T-cell (primary cell): Measurements from ENCODE around the gene OS9. TPM values are rescaled to one million over a fixed set of nuclear protein-coding genes. Genes with fewer than 3 reads are reported as not detected.
A peak's percentile ranks its signal among the peaks of the same experiment; 100 is the strongest.

Experiments
- ATAC-seq, 4 experiments: fragments of 200-7000 bp in 3 of 4; fragments of 150-1000 bp in 1 of 4; cut with Tn5 transposase; replicated peaks in 1 of 4; 1 replicate in 3 of 4; 2 replicates in 1 of 4; pipeline ENCODE4 v1.10.0; 2021; ENCODE audit warnings: moderate library complexity in 3 of 4, mild to moderate bottlenecking in 2 of 4, moderate number of reproducible peaks in 1 of 4
- CTCF ChIA-PET, 2 donors: fragments of 300-600 bp; sonication (Branson Sonifier 250); formaldehyde crosslinking; loops; one replicate each; lab custom pipeline; 2022; ENCODE audit warnings: antibody characterized with exemption in 2 of 2; lab: Charles Lee
- POLR2A ChIA-PET, 2 donors: fragments of 300-600 bp; sonication (Branson Sonifier 250); formaldehyde crosslinking; loops; one replicate each; lab custom pipeline; 2022; ENCODE audit warnings: antibody characterized with exemption in 2 of 2; lab: Charles Lee
- DNase-seq, 35 experiments: peaks; one replicate each; pipeline versions ENCODE4 v3.0.0 to v3.0.0-alpha.2; 2013 to 2023
- H3K27ac ChIP-seq: one replicate; pipeline ENCODE4 v1.5.1; 2013; ENCODE audit warnings: low read length
- H3K27me3 ChIP-seq, 2 experiments: replicated peaks in 1 of 2; 1 replicate in 1 of 2; 2 replicates in 1 of 2; pipeline versions ENCODE4 v1.6.1 to v1.7.0; 2013; ENCODE audit warnings: low read length in 1 of 2, mixed read lengths in 1 of 2; ENCODE audit not compliant: control insufficient read depth in 2 of 2, insufficient read depth in 2 of 2; ENCODE audit errors: extremely low read depth in 1 of 2
- H3K36me3 ChIP-seq, 2 donors: 1 replicate in 1 of 2; 2 replicates in 1 of 2; pipeline versions ENCODE4 v1.6.1 to v1.7.0; 2013; ENCODE audit warnings: low read length in 1 of 2; ENCODE audit not compliant: control insufficient read depth in 2 of 2, insufficient read depth in 1 of 2; ENCODE audit errors: extremely low read depth in 1 of 2
- H3K4me1 ChIP-seq, 2 experiments: 1 replicate in 1 of 2; 2 replicates in 1 of 2; pipeline versions ENCODE4 v1.6.1 to v1.7.0; 2013; ENCODE audit warnings: low read length in 2 of 2, mixed read lengths in 1 of 2; ENCODE audit not compliant: insufficient read depth in 2 of 2, control insufficient read depth in 1 of 2; ENCODE audit errors: extremely low read depth in 1 of 2
- H3K4me3 ChIP-seq, 2 donors: 1 replicate in 1 of 2; 2 replicates in 1 of 2; pipeline versions ENCODE4 v1.5.1 to v1.7.0; 2013; ENCODE audit warnings: mild to moderate bottlenecking in 2 of 2, low read length in 1 of 2, moderate library complexity in 1 of 2; ENCODE audit not compliant: control insufficient read depth in 1 of 2; ENCODE audit errors: extremely low read depth in 1 of 2
- H3K9me3 ChIP-seq: 2 replicates; pipeline ENCODE4 v1.7.0; 2013
- H3K27ac Mint-ChIP-seq, 2 donors: one replicate each; pipeline ENCODE4 v1.8.0; 2020 to 2021; ENCODE audit warnings: mild to moderate bottlenecking in 2 of 2, mixed read lengths in 2 of 2
- H3K27me3 Mint-ChIP-seq, 2 donors: one replicate each; pipeline ENCODE4 v1.8.0; 2021 to 2022; ENCODE audit warnings: mixed read lengths in 2 of 2
- H3K36me3 Mint-ChIP-seq: one replicate; pipeline ENCODE4 v1.8.0; 2021; ENCODE audit warnings: mixed read lengths
- H3K4me1 Mint-ChIP-seq, 3 donors: one replicate each; pipeline ENCODE4 v1.8.0; 2020 to 2022; ENCODE audit warnings: mixed read lengths in 3 of 3, mild to moderate bottlenecking in 1 of 3
- H3K4me3 Mint-ChIP-seq, 3 donors: one replicate each; pipeline ENCODE4 v1.8.0; 2020 to 2022; ENCODE audit warnings: mild to moderate bottlenecking in 3 of 3, mixed read lengths in 3 of 3, moderate library complexity in 3 of 3
- H3K9me3 Mint-ChIP-seq, 3 donors: one replicate each; pipeline ENCODE4 v1.8.0; 2020 to 2022; ENCODE audit warnings: mixed read lengths in 3 of 3
- WGBS: methylation state at CpG from one replicate; pipeline ENCODE4 v1.1.5; 2013; ENCODE audit warnings: missing lambda C conversion rate; ENCODE audit not compliant: insufficient coverage; 5-methylcytosine and 5-hydroxymethylcytosine counted together
- total RNA-seq, 35 experiments: library from RNA in 6 of 35; stranded (reverse) in 6 of 35; fragments of 120-200 nt in 1 of 35; gene quantifications; one replicate each; pipeline versions ENCODE4 v1.2.1 to v1.2.4 and lab custom pipeline; 2013 to 2026

The OS9 gene
- total RNA-seq, 5 donors from 2014 or later (not counting 1 experiment from before 2014, with no cell fraction given): 135 to 181 (median 164) TPM

DNA sequence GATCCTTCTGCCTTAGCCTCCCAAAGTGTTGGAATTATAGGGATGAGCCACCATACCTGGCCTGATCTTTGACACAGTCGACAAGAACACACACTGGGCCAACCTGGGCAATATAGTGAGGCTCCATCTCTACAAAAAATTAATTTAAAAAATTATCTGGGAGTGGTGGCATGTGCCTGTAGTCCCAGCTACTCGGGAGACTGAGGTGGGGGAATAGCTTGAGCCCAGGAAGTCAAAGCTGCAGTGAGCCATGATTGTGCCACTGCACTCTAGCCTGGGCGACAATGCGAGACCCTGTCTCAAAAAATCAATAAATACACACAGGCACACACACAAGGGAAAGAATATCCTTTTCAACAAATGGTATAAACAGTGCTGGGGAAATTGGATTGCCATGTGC, 6.1 kb upstream of the OS9 start:
- no peak overlapping the region for H3K27ac Mint-ChIP-seq
- Histone ChIP-seq H3K4me3 (no peak overlapping the region), H3K27ac (no peak overlapping the region), H3K36me3 (no peaks in the 10 kb centered on the region), H3K4me1 (no peaks in the 10 kb centered on the region), H3K9me3 (no peaks in the 10 kb centered on the region), H3K27me3 (peaks cover 0 to 12% of the 10 kb centered on the region in 2 experiments)
- no peaks in the 10 kb centered on the region for H3K4me1 Mint-ChIP-seq
- peaks cover 30 to 42% of the 10 kb centered on the region in 2 donors for H3K27me3 Mint-ChIP-seq
- ChIA-PET CTCF (no interaction called here), POLR2A (interaction anchor here in 1 of 2 donors (0.5 kb wide), 1 partner anchor 78 kb away, joined by 4 read pairs; no protein-coding TSS in a partner anchor)
- WGBS: no CpG with 5 or more reads among the region's 4 CpGs
- ATAC-seq: no peak
- no peak overlapping the region for H3K4me3 Mint-ChIP-seq
- H3K36me3 Mint-ChIP-seq: no peaks in the 10 kb centered on the region
- no peak for DNase-seq
- H3K9me3 Mint-ChIP-seq: no peaks in the 10 kb centered on the region

- POLR2A ChIA-PET: no interaction called here
- Histone ChIP-seq H3K27ac (no peak overlapping the region), H3K4me1 (peaks cover 0 to 4% of the 10 kb centered on the region in 2 experiments), H3K9me3 (no peaks in the 10 kb centered on the region), H3K27me3 (peaks cover 0 to 12% of the 10 kb centered on the region in 2 experiments), H3K4me3 (no peak overlapping the region), H3K36me3 (no peaks in the 10 kb centered on the region)
- CTCF ChIA-PET: no interaction called here
- Mint-ChIP-seq H3K27me3 (peaks cover 30 to 42% of the 10 kb centered on the region in 2 donors), H3K27ac (no peak overlapping the region), H3K9me3 (no peaks in the 10 kb centered on the region), H3K4me1 (no peaks in the 10 kb centered on the region), H3K36me3 (no peaks in the 10 kb centered on the region), H3K4me3 (no peak overlapping the region)
- DNase-seq: no peak
- no CpG with 5 or more reads among the region's 2 CpGs for WGBS
- ATAC-seq: no peak
These were observed 5.0 kb upstream of the OS9 start for GRCh38 chr12:57688931-57689330.

GRCh38 chr12:57692500-57692899, 1.4 kb upstream of the OS9 start:
- Mint-ChIP-seq H3K9me3 (no peaks in the 10 kb centered on the region), H3K27ac (no peak overlapping the region), H3K4me1 (peaks cover 0 to 14% (median 8%) of the 10 kb centered on the region in 3 donors), H3K27me3 (peaks cover 11 to 12% of the 10 kb centered on the region in 2 donors), H3K4me3 (no peak overlapping the region), H3K36me3 (peaks cover 17% of the 10 kb centered on the region)
- H3K27ac ChIP-seq: no peak overlapping the region
- CTCF ChIA-PET: interaction anchor here in 1 of 2 donors (0.7 kb wide), 1 partner anchor 13 kb away, joined by 3 read pairs; no protein-coding TSS in a partner anchor
- 91% methylated on average over 11 of the region's 15 CpGs for WGBS
- H3K4me1 ChIP-seq: peaks cover 4 to 14% of the 10 kb centered on the region in 2 experiments
- peaks cover 4 to 20% of the 10 kb centered on the region in 2 donors for H3K36me3 ChIP-seq
- no peak for ATAC-seq
- no peak overlapping the region for H3K4me3 ChIP-seq
- H3K27me3 ChIP-seq: peaks cover 0 to 5% of the 10 kb centered on the region in 2 experiments
- H3K9me3 ChIP-seq: no peaks in the 10 kb centered on the region
- POLR2A ChIA-PET: interaction anchor here in 1 of 2 donors (1.1 kb wide), 1 partner anchor 11 kb away, joined by 3 read pairs; no protein-coding TSS in a partner anchor
- no peak for DNase-seq

- Mint-ChIP-seq H3K4me3 (no peak overlapping the region), H3K27ac (no peak overlapping the region), H3K4me1 (peaks cover 2 to 15% (median 8%) of the 10 kb centered on the region in 3 donors), H3K27me3 (peaks cover 8% of the 10 kb centered on the region in 2 donors), H3K9me3 (no peaks in the 10 kb centered on the region), H3K36me3 (peaks cover 25% of the 10 kb centered on the region)
- ATAC-seq (no peak), DNase-seq (peak in 1 of 35 experiments; percentile 6)
- ChIA-PET CTCF (interaction anchor here in 1 of 2 donors (0.5 to 1.8 kb wide), 2 partner anchors 90 to 120 kb away, joined by 3 to 6 read pairs; partner anchors contain the start of gene TSFM), POLR2A (interaction anchor here in 1 of 2 donors (1.1 kb wide), 1 partner anchor 10 kb away, joined by 3 read pairs; no protein-coding TSS in a partner anchor)
- H3K36me3 ChIP-seq: peaks cover 4 to 28% of the 10 kb centered on the region in 2 donors
- no peaks in the 10 kb centered on the region for H3K27me3 ChIP-seq
- 55% methylated on average over 8 of the region's 10 CpGs for WGBS
- peaks cover 4 to 14% of the 10 kb centered on the region in 2 experiments for H3K4me1 ChIP-seq
- H3K27ac ChIP-seq: peak overlapping the region; percentile 18
- H3K9me3 ChIP-seq: no peaks in the 10 kb centered on the region
- no peak overlapping the region for H3K4me3 ChIP-seq
These were observed 644 bp upstream of the OS9 start for GRCh38 chr12:57693317-57693658.

- H3K36me3 Mint-ChIP-seq: peaks cover 36% of the 10 kb centered on the region
- H3K27ac Mint-ChIP-seq: no peak overlapping the region
- Histone ChIP-seq H3K27ac (peak overlapping the region; percentile 55), H3K4me1 (peaks cover 4 to 14% of the 10 kb centered on the region in 2 experiments), H3K27me3 (no peaks in the 10 kb centered on the region), H3K4me3 (peak overlapping the region; percentile 90 to 92), H3K9me3 (no peaks in the 10 kb centered on the region), H3K36me3 (peaks cover 4 to 39% of the 10 kb centered on the region in 2 donors)
- H3K4me1 Mint-ChIP-seq: peaks cover 8 to 26% (median 15%) of the 10 kb centered on the region in 3 donors
- no peak overlapping the region for H3K4me3 Mint-ChIP-seq
- H3K27me3 Mint-ChIP-seq: no peaks in the 10 kb centered on the region
- ChIA-PET CTCF (interaction anchor here (1.0 to 1.8 kb wide), 2 partner anchors 46 to 88 kb away, joined by 3 read pairs; partner anchors contain the start of gene TSFM (in 1 of the 2)), POLR2A (no interaction called here)
- 8% methylated on average over 2 of the region's 15 CpGs for WGBS
- DNase-seq (peak in 3 of 35 experiments; percentile 10 to 11 (median 11)), ATAC-seq (no peak)
- no peaks in the 10 kb centered on the region for H3K9me3 Mint-ChIP-seq
These were observed 607 bp downstream of the OS9 start for GRCh38 chr12:57694459-57695019.

DNA sequence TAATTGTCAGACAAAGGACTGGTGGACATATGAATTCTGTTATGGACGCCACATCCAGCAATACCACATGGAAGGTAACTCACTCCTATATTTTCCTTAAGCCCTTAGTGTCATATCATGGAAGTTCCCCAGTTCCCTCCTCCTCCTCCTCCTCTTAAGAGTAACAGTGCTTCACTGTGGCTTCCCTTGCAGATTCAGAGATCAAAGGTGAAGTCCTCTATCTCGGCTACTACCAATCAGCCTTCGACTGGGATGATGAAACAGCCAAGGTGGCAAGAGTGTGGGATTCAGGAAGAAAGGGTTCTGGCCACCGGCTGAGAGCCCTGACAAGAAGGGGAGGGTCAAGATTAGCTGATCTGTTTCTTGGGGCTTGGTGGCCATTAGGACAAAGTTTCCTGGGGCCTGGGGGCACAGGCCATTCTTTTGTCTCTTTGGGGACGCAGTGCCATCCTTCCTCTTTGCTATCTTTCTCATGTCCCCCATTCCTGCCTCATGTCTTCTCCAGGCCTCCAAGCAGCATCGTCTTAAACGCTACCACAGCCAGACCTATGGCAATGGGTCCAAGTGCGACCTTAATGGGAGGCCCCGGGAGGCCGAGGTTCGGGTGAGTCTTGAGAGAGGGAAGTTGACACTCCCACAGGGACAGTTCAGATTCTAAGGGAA, 2.0 kb downstream of the OS9 start:
- Histone ChIP-seq H3K36me3 (peaks cover 4 to 41% of the 10 kb centered on the region in 2 donors), H3K27ac (no peak overlapping the region), H3K4me1 (peaks cover 4 to 14% of the 10 kb centered on the region in 2 experiments), H3K4me3 (no peak overlapping the region), H3K27me3 (no peaks in the 10 kb centered on the region), H3K9me3 (no peaks in the 10 kb centered on the region)
- peaks cover 11 to 31% (median 28%) of the 10 kb centered on the region in 3 donors for H3K4me1 Mint-ChIP-seq
- H3K9me3 Mint-ChIP-seq: no peaks in the 10 kb centered on the region
- 100% methylated on average over 6 of the region's 11 CpGs for WGBS
- ATAC-seq (no peak), DNase-seq (no peak)
- peak overlapping the region in 2 of 3 donors; percentile 32 to 36 for H3K4me3 Mint-ChIP-seq
- no peak overlapping the region for H3K27ac Mint-ChIP-seq
- ChIA-PET CTCF (no interaction called here), POLR2A (no interaction called here)
- no peaks in the 10 kb centered on the region for H3K27me3 Mint-ChIP-seq
- H3K36me3 Mint-ChIP-seq: peaks cover 44% of the 10 kb centered on the region
